ENCODE measurements around the gene PSMA5. TPM values are rescaled to one million over a fixed set of nuclear protein-coding genes. Genes with fewer than 3 reads are reported as not detected.

PSMA5 gene
- total RNA-seq, 1 experiment from 2014 or later: 133 TPM

GRCh38 chr1:109466452-109467300 is 40.4 kb upstream of the PSMA5 start, which contains the start of gene SYPL2:
Gene SYPL2, plus strand, starts transcription at chr1:109466546. Its CDS starts 298 bp downstream, at chr1:109466844.
- Histone ChIP-seq H2BK20ac (ENCODE audit: low read depth, low read length, poor library complexity, severe bottlenecking) (no peak within 1 kb of the TSS), H3K9me3 (ENCODE audit: control insufficient read depth, low read depth, low read length) (no peaks in the 10 kb centered on the region), H2AK5ac (ENCODE audit: insufficient read length, low read length) (no peak within 1 kb of the TSS), H2AFZ (ENCODE audit: low read length) (peak within 1 kb of the TSS; percentile 75), H3K27ac (ENCODE audit: insufficient read length, low read depth, low read length) (no peak within 1 kb of the TSS), H2BK15ac (ENCODE audit: low read depth, low read length) (no peak within 1 kb of the TSS), H3K4me2 (ENCODE audit: insufficient read depth, insufficient read length, low read length) (peak within 1 kb of the TSS; percentile 67), H3K79me2 (ENCODE audit: insufficient read depth, low read length) (no peaks in the 10 kb centered on the region), H3K56ac (ENCODE audit: insufficient read length, low read depth, low read length) (no peak within 1 kb of the TSS), H3K18ac (ENCODE audit: insufficient read length, low read depth, low read length) (no peak within 1 kb of the TSS), H3K79me1 (ENCODE audit: insufficient read depth, low read depth, low read length, poor library complexity, severe bottlenecking) (no peaks in the 10 kb centered on the region), H3K4me1 (ENCODE audit: insufficient read depth, low read length) (no peaks in the 10 kb centered on the region; the same call in 1 of the 2 replicates), H2BK5ac (ENCODE audit: insufficient read length, low read length) (no peak within 1 kb of the TSS), H3K23me2 (ENCODE audit: insufficient read length, low read depth, low read length, poor library complexity, severe bottlenecking) (peaks cover 15% of the 10 kb centered on the region), H4K5ac (ENCODE audit: insufficient read length, low read depth, low read length) (no peak within 1 kb of the TSS), H3K23ac (ENCODE audit: insufficient read length, low read depth, low read length) (no peak within 1 kb of the TSS), H3K9ac (ENCODE audit: extremely low read depth, insufficient read length, low read length) (peak within 1 kb of the TSS; percentile 39), H2BK12ac (ENCODE audit: insufficient read length, low read depth, low read length) (no peak within 1 kb of the TSS), H3K4ac (ENCODE audit: low read depth, low read length) (no peak within 1 kb of the TSS), H4K20me1 (ENCODE audit: control insufficient read depth, insufficient read depth, insufficient read length) (no peaks in the 10 kb centered on the region), H2BK120ac (ENCODE audit: low read depth, low read length, poor library complexity, severe bottlenecking) (no peak within 1 kb of the TSS), H3T11ph (ENCODE audit: low read length) (no peak within 1 kb of the TSS), H4K8ac (replicated peaks; ENCODE audit: insufficient read length, low read depth, low read length) (no peak within 1 kb of the TSS), H3K27me3 (ENCODE audit: insufficient read depth, low read length) (peaks cover 14% of the 10 kb centered on the region; the same call in 1 of the 2 replicates), H4K91ac (ENCODE audit: insufficient read length, low read depth, low read length) (no peak within 1 kb of the TSS), H3K14ac (ENCODE audit: insufficient read depth, low read length) (peak within 1 kb of the TSS; percentile 56; the same call in 1 of the 2 replicates)
- DNase-seq: peak; percentile 81
- no CpG with 5 or more reads among the region's 88 CpGs for WGBS (ENCODE audit: extremely low coverage, insufficient read length, low lambda C conversion rate)
- H3K36me3 Mint-ChIP-seq (ENCODE audit: insufficient read depth in 1 of 3, low read depth in 3 of 3): no peaks in the 10 kb centered on the region
- no peak within 1 kb of the TSS for H3K27ac Mint-ChIP-seq
- H3K9me3 Mint-ChIP-seq: peaks cover 0 to 3% of the 10 kb centered on the region in 2 experiments; a peak in 1 of 5 replicates
- TF ChIP-seq CTCF (conservative IDR thresholded peaks at IDR 0.05): no peak
- H3K27me3 Mint-ChIP-seq (ENCODE audit: low read depth): peaks cover 85% of the 10 kb centered on the region
- peaks cover 21 to 22% of the 10 kb centered on the region in 2 experiments for H3K4me1 Mint-ChIP-seq
- peak within 1 kb of the TSS; percentile 66 to 82 for H3K4me3 Mint-ChIP-seq
